Measurements from ENCODE around the gene TTC14.

- TF ChIP-seq CTCF (IDR thresholded peaks at IDR 0.05; ENCODE audit: insufficient read depth, low read length): no peak
- TF ChIP-seq POLR2AphosphoS5 (IDR thresholded peaks at IDR 0.05; ENCODE audit: low read depth): no peak
- TF ChIP-seq GABPA (IDR thresholded peaks at IDR 0.05; ENCODE audit: low read depth): no peak
- no peak for TF ChIP-seq REST (IDR thresholded peaks at IDR 0.05; ENCODE audit: insufficient replicate concordance, low read depth)
- peak; percentile 46; the same call in 1 of the 2 replicates for TF ChIP-seq SPI1 (IDR thresholded peaks at IDR 0.05; ENCODE audit: borderline replicate concordance, low read depth)
Observed at GRCh38 chr3:180570238-180570637, 31.7 kb upstream of the TTC14 start.

Measured in HL-60 (cell line).